Stimulated activated CD8-positive, alpha-beta memory T cell treated with anti-CD3 and anti-CD28 coated beads, Interleukin-4, amount 100 ng/mL, for 4 hours (primary cell): ENCODE data around the gene SLC26A11.
"Not testable (repeated sequence)": the region's sequence is repeated elsewhere in the genome, so short reads cannot be mapped to it uniquely, and the experiment has no call there.

Source experiments
- DNase-seq, 2 donors: peaks; one replicate each; pipeline ENCODE4 v3.0.0-alpha.2; 2020; ENCODE audit warnings: low read depth in 2 of 2, low spot score in 1 of 2

Gene SLC26A11

GRCh38 chr17:80195671-80196529 lies 24.3 kb upstream of the SLC26A11 start:
- peak; percentile 21 to 28 for DNase-seq

- DNase-seq: no peak
Observed at GRCh38 chr17:80196652-80197051, 23.6 kb upstream of the SLC26A11 start.

- no peak for DNase-seq
Observed at GRCh38 chr17:80198144-80198661, 22.0 kb upstream of the SLC26A11 start.

GRCh38 chr17:80199295-80199694 lies 20.9 kb upstream of the SLC26A11 start:
- not testable (repeated sequence) for DNase-seq

DNA sequence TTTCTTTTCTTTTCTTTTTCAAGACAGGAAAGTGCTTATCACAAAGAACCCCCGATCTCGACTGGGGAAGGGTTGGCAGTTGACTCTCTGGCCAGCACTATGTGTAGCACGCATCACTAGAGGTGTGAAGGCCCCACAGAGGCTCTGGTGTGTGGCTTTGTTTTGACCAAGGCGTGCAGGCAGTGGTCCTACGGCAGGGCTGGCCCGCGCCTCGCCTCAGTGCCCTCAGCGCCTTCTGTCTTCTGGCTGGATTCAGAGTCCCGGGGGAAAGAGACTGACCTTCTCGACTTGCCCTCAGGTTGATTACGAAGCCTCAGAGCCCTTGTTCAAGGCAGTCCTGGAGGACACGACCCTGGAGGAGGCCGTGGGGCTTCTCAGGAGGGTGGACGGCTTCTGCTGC lies 18.8 kb upstream of the SLC26A11 start:
- no peak for DNase-seq

DNA sequence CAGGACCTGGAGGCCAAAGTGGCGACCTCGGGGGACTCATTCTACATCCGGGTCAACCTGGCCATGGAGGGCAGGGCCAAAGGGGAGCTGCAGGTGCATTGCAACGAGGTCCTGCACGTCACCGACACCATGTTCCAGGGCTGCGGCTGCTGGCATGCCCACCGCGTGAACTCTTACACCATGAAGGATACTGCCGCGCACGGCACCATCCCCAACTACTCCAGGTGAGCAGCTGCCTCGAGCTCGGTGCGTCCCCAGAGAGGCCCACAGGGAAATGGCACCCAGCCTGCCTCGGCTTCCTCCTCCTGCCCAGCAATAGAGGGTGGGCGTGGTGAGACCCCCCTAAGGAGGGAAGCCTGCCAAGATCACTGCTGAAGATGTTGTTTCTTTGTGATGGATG lies 18.0 kb upstream of the SLC26A11 start:
- DNase-seq: no peak

DNA sequence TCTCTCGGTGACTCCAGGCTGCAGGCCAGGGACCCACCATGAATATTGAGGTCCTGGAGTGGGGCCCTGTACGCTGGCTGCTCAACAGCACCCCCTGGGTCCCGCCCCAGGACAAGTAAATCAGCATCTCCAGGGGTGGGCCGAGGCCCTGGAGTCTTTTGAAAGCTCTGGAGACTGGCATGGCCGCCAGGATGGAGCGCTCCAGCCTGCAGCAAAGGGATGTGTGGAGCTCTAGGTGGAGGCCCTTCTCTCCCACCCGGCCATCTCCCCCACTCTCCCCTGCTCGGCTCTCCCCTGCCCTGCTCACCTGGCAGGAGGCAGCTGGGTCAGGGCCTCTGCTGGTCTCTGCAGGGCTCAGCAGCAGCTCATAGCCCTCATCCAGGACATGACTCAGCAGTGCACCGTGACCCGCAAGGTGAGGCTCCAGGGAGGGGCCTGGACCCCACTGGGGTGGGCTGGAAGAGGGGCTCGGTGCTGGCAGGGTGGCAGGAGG lies 16.7 kb upstream of the SLC26A11 start:
- no peak for DNase-seq

GRCh38 chr17:80204626-80205468 lies 15.4 kb upstream of the SLC26A11 start:
- DNase-seq: no peak

GRCh38 chr17:80205811-80206210 lies 14.4 kb upstream of the SLC26A11 start:
- DNase-seq: no peak

- no peak for DNase-seq
Observed at GRCh38 chr17:80208050-80208449, 12.2 kb upstream of the SLC26A11 start.

DNA sequence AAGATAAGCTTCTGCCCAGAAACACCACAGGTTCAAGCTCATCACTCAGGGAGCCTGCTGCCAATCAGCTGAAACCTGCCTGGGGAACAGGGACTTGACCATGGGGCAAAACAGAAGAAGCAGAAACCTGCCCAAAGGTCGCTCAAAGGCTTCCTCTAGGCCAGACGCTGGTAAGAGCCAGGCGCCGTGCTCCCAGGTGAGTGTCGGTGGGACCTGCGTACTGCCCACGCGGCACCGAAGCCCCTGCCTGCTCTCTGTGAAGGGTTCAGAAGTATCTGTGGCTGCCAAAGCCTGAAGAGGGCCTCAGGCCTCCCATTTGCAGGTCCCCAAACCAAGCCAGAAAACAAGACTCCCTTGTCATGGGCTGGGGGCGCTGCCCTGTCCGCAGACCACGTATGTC lies 10.5 kb upstream of the SLC26A11 start:
- DNase-seq: no peak

GRCh38 chr17:80210348-80211108 lies 9.7 kb upstream of the SLC26A11 start:
- DNase-seq: no peak

DNA sequence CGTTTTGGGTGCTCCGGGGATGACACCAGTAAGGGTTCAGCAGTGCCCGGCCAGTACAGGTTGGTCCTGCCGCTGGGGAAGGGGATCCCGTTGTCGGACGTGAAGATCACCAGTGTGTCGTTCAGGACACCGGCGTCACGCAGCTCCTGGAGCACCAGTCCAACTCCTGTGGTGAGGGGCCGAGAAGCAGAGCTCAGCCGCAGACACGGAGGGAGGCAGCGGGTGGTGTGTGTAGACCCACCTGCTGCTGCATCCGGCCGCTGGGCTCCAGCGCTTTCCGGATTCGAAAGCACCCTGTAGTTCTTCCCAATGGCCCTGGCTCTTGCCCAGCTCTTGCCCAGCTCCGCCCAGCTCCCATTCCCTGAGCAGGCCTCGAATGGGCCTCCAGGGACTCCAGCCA lies 8.1 kb upstream of the SLC26A11 start:
- no peak for DNase-seq

DNA sequence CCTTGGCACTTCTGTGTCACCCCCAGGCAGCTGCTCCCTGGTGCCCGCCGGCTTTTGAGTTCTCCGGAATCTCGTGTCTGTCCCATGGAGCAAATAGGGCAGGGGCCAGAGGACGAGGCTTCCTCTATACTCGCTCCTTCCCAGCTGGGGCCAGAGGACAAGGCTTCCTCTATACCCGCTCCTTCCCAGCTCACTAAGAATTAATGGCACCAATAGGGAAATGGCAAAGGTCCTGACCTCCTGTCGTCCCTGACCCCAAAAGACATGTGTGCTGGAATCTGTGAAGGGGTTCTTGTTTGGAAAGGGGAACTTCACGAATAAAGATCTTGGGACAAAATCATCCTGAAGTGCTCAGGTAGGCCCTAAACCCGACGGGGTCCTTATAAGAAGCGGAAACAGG lies 7.7 kb upstream of the SLC26A11 start:
- no peak for DNase-seq

GRCh38 chr17:80212962-80213642 lies 7.1 kb upstream of the SLC26A11 start:
- DNase-seq: no peak

GRCh38 chr17:80213643-80213975 lies 6.6 kb upstream of the SLC26A11 start:
- DNase-seq: no peak

- no peak for DNase-seq
Observed at GRCh38 chr17:80214012-80214877, 6.0 kb upstream of the SLC26A11 start.

DNA sequence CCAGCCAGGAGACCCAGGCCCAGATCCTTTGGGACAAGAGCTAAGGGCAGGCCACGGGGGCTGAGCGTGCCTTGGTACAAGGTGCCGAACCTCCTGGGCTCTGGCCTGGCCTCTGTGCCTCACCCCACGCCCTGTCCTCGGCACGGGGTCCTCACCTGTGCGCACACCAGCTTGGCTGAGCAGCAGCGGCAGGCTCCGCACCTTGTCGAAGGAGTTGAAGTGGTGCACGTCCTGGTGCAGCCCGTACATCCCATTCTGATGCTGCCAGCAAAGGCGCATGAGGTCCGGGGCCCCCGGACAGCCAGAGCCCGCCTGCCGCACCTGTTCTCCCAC lies 5.4 kb upstream of the SLC26A11 start:
- no peak for DNase-seq

- no peak for DNase-seq
Observed at GRCh38 chr17:80216473-80217456, 3.5 kb upstream of the SLC26A11 start.
